K562 (cell line): ENCODE results near the gene RAP1A. TPM values are rescaled to one million over a fixed set of nuclear protein-coding genes. Genes with fewer than 3 reads are reported as not detected.
A peak's percentile ranks its signal among the peaks of the same experiment; 100 is the strongest.
"Not testable (repeated sequence)": the region's sequence is repeated elsewhere in the genome, so short reads cannot be mapped to it uniquely, and the experiment has no call there.

Source experiments
- ATAC-seq: fragments of 200-7000 bp; cut with Tn5 transposase; 3 replicates; pipeline ENCODE4 v1.9.1; 2020; ENCODE audit warnings: moderate library complexity
- BruUV-seq: library from RNA; stranded (reverse); fragments of 400-500 nt; replicated peaks from 2 replicates; lab custom pipeline; 2021; lab: Mats Ljungman, UMichigan
- CTCF ChIA-PET: fragments of 300-600 bp; formaldehyde crosslinking; extraction: SDS; loops from one replicate; lab custom pipeline; 2021; ENCODE audit warnings: low intra/inter-chr PET ratio; lab: Yijun Ruan, JAX
- POLR2A ChIA-PET: fragments of 300-600, 350-650 bp; sonication (Branson Sonifier 250); formaldehyde crosslinking; extraction: SDS; loops from one replicate; lab custom pipeline; 2021; ENCODE audit warnings: antibody characterized with exemption, inconsistent platforms; lab: Yijun Ruan, JAX
- DNase-seq, 4 experiments: peaks; one replicate each; pipeline versions ENCODE4 v3.0.0 to v3.0.0-alpha.2; 2011 to 2018; ENCODE audit warnings: low spot score in 3 of 4, mixed read lengths in 3 of 4; ENCODE audit errors: extremely low read depth in 1 of 4
- FAIRE-seq: peaks from 2 replicates; lab custom pipeline; 2011; peaks lifted over from hg19 to GRCh38; lab: Jason Lieb, UNC
- H2AFZ ChIP-seq: 2 replicates; pipeline ENCODE4 v1.6.0; 2011; ENCODE audit warnings: low read depth, low read length, control low read depth, inconsistent platforms
- H3K27ac ChIP-seq: fragments of 200-600 bp; 3 replicates; pipeline ENCODE4 v1.8.0; 2011; ENCODE audit warnings: low read depth, mild to moderate bottlenecking, control low read depth, inconsistent platforms, low read length, moderate library complexity, mixed read lengths; ENCODE audit errors: extremely low read depth
- H3K27me3 ChIP-seq, 2 experiments: fragments of 300-600 bp in 1 of 2; 2 replicates in 1 of 2; 3 replicates in 1 of 2; pipeline versions ENCODE4 v1.6.0 to v1.8.0; 2011; ENCODE audit warnings: inconsistent platforms in 2 of 2, low read length in 2 of 2, mild to moderate bottlenecking in 1 of 2, mixed read lengths in 1 of 2, moderate library complexity in 1 of 2; ENCODE audit not compliant: control insufficient read depth in 2 of 2, insufficient read depth in 2 of 2
- H3K36me3 ChIP-seq: fragments of 300-600 bp; 3 replicates; pipeline ENCODE4 v1.8.0; 2011; ENCODE audit warnings: mild to moderate bottlenecking, low read length, inconsistent platforms; ENCODE audit not compliant: control insufficient read depth, insufficient read depth
- H3K4me1 ChIP-seq, 2 experiments: fragments of 200-600 bp in 1 of 2; replicated peaks in 1 of 2; 2 replicates in 1 of 2; 3 replicates in 1 of 2; pipeline versions ENCODE4 v1.5.1 to v1.8.0; 2011; ENCODE audit warnings: inconsistent platforms in 2 of 2, low read length in 2 of 2, mild to moderate bottlenecking in 1 of 2, mixed read lengths in 1 of 2, moderate library complexity in 1 of 2; ENCODE audit not compliant: control insufficient read depth in 2 of 2, insufficient read depth in 2 of 2
- H3K4me2 ChIP-seq: 2 replicates; pipeline ENCODE4 v1.6.1; 2011; ENCODE audit warnings: low read length, control low read depth, inconsistent platforms, mixed read lengths; ENCODE audit not compliant: insufficient read depth
- H3K4me3 ChIP-seq: fragments of 200-600 bp; sonication (generic), shearing (Covaris generic); 2 replicates; pipeline ENCODE4 v1.5.1; 2016; ENCODE audit warnings: control low read depth, inconsistent platforms
- H3K79me2 ChIP-seq: fragments of 200-600 bp; 3 replicates; pipeline ENCODE4 v1.8.0; 2011; ENCODE audit warnings: low read length, inconsistent platforms; ENCODE audit not compliant: control insufficient read depth, insufficient read depth
- H3K9ac ChIP-seq, 2 experiments: 2 replicates each; pipeline versions ENCODE4 v1.6.0 to v1.6.1; 2011; ENCODE audit warnings: low read depth in 2 of 2, low read length in 2 of 2, control low read depth in 1 of 2, inconsistent platforms in 1 of 2, mild to moderate bottlenecking in 1 of 2, mixed read lengths in 1 of 2; ENCODE audit not compliant: insufficient read depth in 1 of 2
- H3K9me1 ChIP-seq: one replicate; pipeline ENCODE4 v1.6.0; 2011; ENCODE audit warnings: inconsistent platforms, mild to moderate bottlenecking, low read length, moderate library complexity; ENCODE audit not compliant: control insufficient read depth, insufficient read depth
- H3K9me3 ChIP-seq: replicated peaks from 2 replicates; pipeline ENCODE4 v1.5.1; 2011; ENCODE audit warnings: low read depth, low read length, inconsistent platforms; ENCODE audit not compliant: control insufficient read depth, insufficient read depth
- H4K20me1 ChIP-seq: replicated peaks from 2 replicates; pipeline ENCODE4 v1.6.1; 2011; ENCODE audit warnings: low read length, inconsistent platforms, mixed read lengths; ENCODE audit not compliant: control insufficient read depth, insufficient read depth
- NFIC ChIP-seq: fragments of 450-650 bp; IDR thresholded peaks from 2 replicates; pipeline ENCODE4 v1.6.1; 2017; ENCODE audit warnings: mild to moderate bottlenecking, inconsistent platforms
- NFIX ChIP-seq: fragments of 250-450 bp; sonication (Bioruptor Pico); IDR thresholded peaks from 2 replicates; pipeline ENCODE4 v1.4.0; 2020; ENCODE audit warnings: low read depth, mild to moderate bottlenecking, moderate library complexity
- WGBS: fragments of 100-300 bp; shearing (Covaris generic); methylation state at CpG from one replicate; pipeline ENCODE4 v1.1.6; 2016; ENCODE audit warnings: low coverage, mixed read lengths; ENCODE audit not compliant: insufficient coverage; ENCODE audit errors: missing lambda C conversion rate; 5-methylcytosine and 5-hydroxymethylcytosine counted together
- in situ Hi-C: fragments of 300-500 bp; cut with MboI; formaldehyde crosslinking; loops from 4 replicates; pipeline ENCODE4 v1.15.0; 2018; ENCODE audit warnings: inconsistent platforms, mixed read lengths
- intact Hi-C: fragments of 100-400 bp; cut with micrococcal nuclease; formaldehyde crosslinking; loops from 2 replicates; pipeline ENCODE4 v1.14.2; 2022
- polyA plus RNA-seq, 8 experiments: library from polyadenylated mRNA; depleted of rRNA in 4 of 8; stranded (reverse) in 5 of 8; unstranded in 3 of 8; fragments of >200 nt; fragmentation: Nextera tagmentation in 2 of 8; fragmentation: Illumina TruSeq in 1 of 8; extraction: Ambion mirVana in 2 of 8; extraction: Trizol in 1 of 8; gene quantifications; 2 replicates each; pipeline versions ENCODE4 v1.2.1 to v1.2.3, GENCODE V29; 2011 to 2014; ENCODE audit warnings: inconsistent platforms in 1 of 8, missing spikeins in 1 of 8
- total RNA-seq, 7 experiments: library from RNA; depleted of rRNA in 6 of 7; stranded (reverse); fragments of >200 nt in 6 of 7; fragmentation: Illumina TruSeq in 2 of 7; extraction: Trizol in 2 of 7; gene quantifications; 2 replicates each; pipeline versions ENCODE4 v1.2.1 to v1.2.3, GENCODE V29; 2011 to 2021; ENCODE audit warnings: low replicate concordance in 1 of 7

Gene RAP1A
- total and polyA plus RNA-seq, 9 of the 15 experiments (the other 6 are each of a cell fraction or from before 2014, with no cell fraction given), result 13.4 to 86.2 (median 32.5) TPM

DNA sequence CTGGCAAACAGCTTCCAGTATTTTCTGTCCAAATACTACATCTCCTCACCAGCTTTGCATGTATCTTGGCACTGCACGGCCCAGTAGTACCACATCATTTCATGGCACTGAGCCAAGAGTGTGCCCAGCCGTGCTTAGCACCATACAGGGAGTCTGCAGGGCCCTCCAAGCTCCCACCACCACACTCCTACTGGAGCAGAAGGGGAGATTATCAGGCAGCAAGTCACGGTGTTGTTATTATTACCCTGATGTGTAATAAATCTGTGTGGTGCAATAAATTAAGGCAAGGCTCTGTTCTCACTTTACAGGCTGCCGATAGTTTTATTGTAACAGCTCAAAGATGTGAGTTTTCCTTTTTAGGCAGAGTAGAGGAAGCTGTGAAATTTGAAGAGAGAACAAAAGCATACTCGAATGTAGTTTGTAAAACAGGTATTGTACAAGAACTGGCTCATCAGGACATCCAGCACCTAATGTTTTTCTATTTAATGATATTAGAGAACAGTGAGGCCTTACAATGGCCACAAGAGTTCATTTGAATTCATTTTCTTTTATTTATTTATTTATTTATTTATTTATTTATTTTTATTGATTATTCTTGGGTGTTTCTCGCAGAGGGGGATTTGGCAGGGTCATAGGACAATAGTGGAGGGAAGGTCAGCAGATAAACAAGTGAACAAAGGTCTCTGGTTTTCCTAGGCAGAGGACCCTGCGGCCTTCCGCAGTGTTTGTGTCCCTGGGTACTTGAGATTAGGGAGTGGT, 13.0 kb upstream of the RAP1A start:
- DNase-seq, POLR2A ChIA-PET, H3K79me2 ChIP-seq, ATAC-seq, H4K20me1 ChIP-seq, H3K4me3 ChIP-seq, intact Hi-C loops, FAIRE-seq, H3K27ac ChIP-seq, H3K9me1 ChIP-seq, H3K9me3 ChIP-seq, H3K36me3 ChIP-seq, H3K9ac ChIP-seq, CTCF ChIA-PET, H3K4me2 ChIP-seq, in situ Hi-C loops, H2AFZ ChIP-seq, H3K27me3 ChIP-seq, H3K4me1 ChIP-seq, BruUV-seq: not testable (repeated sequence)
- TF ChIP-seq NFIC, result peak; percentile 90
- peak; percentile 34; the same call in 1 of the 2 replicates for TF ChIP-seq NFIX
- 51% methylated on average over 5 of the region's 8 CpGs for WGBS

DNA sequence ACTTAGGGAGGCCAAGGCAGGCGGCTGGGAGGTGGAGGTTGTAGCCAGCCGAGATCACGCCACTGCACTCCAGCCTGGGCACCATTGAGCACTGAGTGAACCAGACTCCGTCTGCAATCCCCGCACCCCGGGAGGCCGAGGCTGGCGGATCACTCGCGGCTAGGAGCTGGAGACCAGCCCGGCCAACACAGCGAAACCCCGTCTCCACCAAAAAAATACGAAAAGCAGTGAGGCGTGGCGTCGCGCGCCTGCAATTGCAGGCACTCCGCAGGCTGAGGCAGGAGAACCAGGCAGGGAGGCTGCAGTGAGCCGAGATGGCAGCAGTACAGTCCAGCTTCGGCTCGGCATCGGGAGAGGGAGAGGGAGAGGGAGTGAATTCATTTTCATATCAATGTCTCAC, 11.1 kb upstream of the RAP1A start:
- H3K79me2 ChIP-seq, H3K4me2 ChIP-seq, FAIRE-seq, CTCF ChIA-PET, ATAC-seq, DNase-seq, H3K27me3 ChIP-seq, intact Hi-C loops, H3K9ac ChIP-seq, H3K9me1 ChIP-seq, H3K9me3 ChIP-seq, H3K36me3 ChIP-seq, H3K4me1 ChIP-seq, H4K20me1 ChIP-seq, H3K4me3 ChIP-seq, in situ Hi-C loops, H3K27ac ChIP-seq, BruUV-seq: not testable (repeated sequence)
- peak overlapping the region; percentile 14; the same call in 1 of the 2 replicates for H2AFZ ChIP-seq
- WGBS, result 63% methylated on average over 13 of the region's 24 CpGs
- POLR2A ChIA-PET, result interaction anchor here (1.0 kb wide), 1 partner anchor 20 kb away, joined by 3 read pairs; no protein-coding TSS in a partner anchor
